ENCODE measurements around the gene CLEC18C. TPM values are rescaled to one million over a fixed set of nuclear protein-coding genes. Genes with fewer than 3 reads are reported as not detected.
"Not testable (repeated sequence)": the region's sequence is repeated elsewhere in the genome, so short reads cannot be mapped to it uniquely, and the experiment has no call there.

Gene CLEC18C
- total RNA-seq, 1 donor from 2014 or later: 0.98 TPM

- no peak for DNase-seq (ENCODE audit: low spot score)
These were observed 13.9 kb upstream of the CLEC18C start for GRCh38 chr16:70159355-70160348.

GRCh38 chr16:70160388-70160787 is 13.2 kb upstream of the CLEC18C start:
- DNase-seq (ENCODE audit: low spot score): no peak

GRCh38 chr16:70160821-70161220 is 12.8 kb upstream of the CLEC18C start:
- no peak for DNase-seq (ENCODE audit: low spot score)

- no peak for DNase-seq (ENCODE audit: low spot score)
These were observed 12.2 kb upstream of the CLEC18C start for GRCh38 chr16:70161350-70161749.

- DNase-seq (ENCODE audit: low spot score): no peak
These were observed 11.5 kb upstream of the CLEC18C start for GRCh38 chr16:70162041-70162451.

GRCh38 chr16:70163596-70163995 is 10.0 kb upstream of the CLEC18C start:
- no peak for DNase-seq (ENCODE audit: low spot score)

- not testable (repeated sequence) for DNase-seq (ENCODE audit: low spot score)
These were observed 6.9 kb upstream of the CLEC18C start for GRCh38 chr16:70166688-70167087.

- not testable (repeated sequence) for DNase-seq (ENCODE audit: low spot score)
These were observed 329 bp downstream of the CLEC18C start for GRCh38 chr16:70173916-70174315.

GRCh38 chr16:70174387-70174932 is 873 bp downstream of the CLEC18C start:
- not testable (repeated sequence) for DNase-seq (ENCODE audit: low spot score)

GRCh38 chr16:70187858-70188607 is 14.4 kb downstream of the CLEC18C start:
- DNase-seq (ENCODE audit: low spot score): not testable (repeated sequence)

- DNase-seq (ENCODE audit: low spot score): not testable (repeated sequence)
These were observed 15.0 kb downstream of the CLEC18C start for GRCh38 chr16:70188608-70188915.

- not testable (repeated sequence) for DNase-seq (ENCODE audit: low spot score)
These were observed 17.0 kb downstream of the CLEC18C start for GRCh38 chr16:70190574-70190973.

- not testable (repeated sequence) for DNase-seq (ENCODE audit: low spot score)
These were observed 23.2 kb downstream of the CLEC18C start for GRCh38 chr16:70196683-70197300.

GRCh38 chr16:70197611-70198010 is 24.0 kb downstream of the CLEC18C start:
- DNase-seq (ENCODE audit: low spot score): not testable (repeated sequence)

- not testable (repeated sequence) for DNase-seq (ENCODE audit: low spot score)
These were observed 24.6 kb downstream of the CLEC18C start for GRCh38 chr16:70198230-70198629.

- not testable (repeated sequence) for DNase-seq (ENCODE audit: low spot score)
These were observed 25.1 kb downstream of the CLEC18C start for GRCh38 chr16:70198666-70199065.

- not testable (repeated sequence) for DNase-seq (ENCODE audit: low spot score)
These were observed 25.6 kb downstream of the CLEC18C start for GRCh38 chr16:70199170-70199569.

- not testable (repeated sequence) for DNase-seq (ENCODE audit: low spot score)
These were observed 26.5 kb downstream of the CLEC18C start for GRCh38 chr16:70200063-70200462.

GRCh38 chr16:70203508-70203907 is 29.9 kb downstream of the CLEC18C start:
- DNase-seq (ENCODE audit: low spot score): not testable (repeated sequence)

GRCh38 chr16:70204010-70204409 is 30.4 kb downstream of the CLEC18C start:
- not testable (repeated sequence) for DNase-seq (ENCODE audit: low spot score)

- not testable (repeated sequence) for DNase-seq (ENCODE audit: low spot score)
These were observed 31.2 kb downstream of the CLEC18C start for GRCh38 chr16:70204668-70205405.
